ENCODE measurements around the gene SMYD3.

Gene SMYD3

DNA sequence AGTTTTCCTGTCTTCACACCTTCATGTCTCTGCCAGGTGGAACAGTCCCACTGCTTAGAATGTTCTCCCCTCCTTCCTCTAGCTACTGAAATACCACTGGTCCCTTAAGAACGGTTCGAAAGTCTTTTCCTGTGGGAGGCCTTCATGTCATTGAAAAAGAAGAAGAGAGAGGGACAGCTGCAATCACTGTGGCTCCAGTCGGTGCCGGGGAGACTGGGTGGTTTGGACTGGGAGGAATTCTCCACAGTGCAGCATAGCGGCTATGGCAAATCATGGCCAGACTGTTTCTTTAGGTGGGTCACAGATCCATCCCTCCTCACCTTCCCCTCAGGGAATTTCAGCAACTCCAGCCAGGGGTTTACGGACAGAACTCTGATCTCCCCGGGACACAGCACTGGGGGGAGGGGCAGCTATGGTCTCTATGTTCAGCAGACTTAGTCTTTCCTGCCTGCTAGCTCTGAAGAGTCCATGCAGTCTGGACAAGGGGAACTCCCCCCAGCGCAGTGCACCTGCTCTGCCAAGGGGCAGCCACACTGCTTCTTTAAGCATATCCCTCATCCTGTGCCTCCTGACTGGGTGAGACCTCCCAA, 567.2 kb downstream of the SMYD3 start:
- H3K4me3 ChIP-seq (ENCODE audit: low read depth, low read length): no peak overlapping the region
- DNase-seq (ENCODE audit: low read depth): no peak

DNA sequence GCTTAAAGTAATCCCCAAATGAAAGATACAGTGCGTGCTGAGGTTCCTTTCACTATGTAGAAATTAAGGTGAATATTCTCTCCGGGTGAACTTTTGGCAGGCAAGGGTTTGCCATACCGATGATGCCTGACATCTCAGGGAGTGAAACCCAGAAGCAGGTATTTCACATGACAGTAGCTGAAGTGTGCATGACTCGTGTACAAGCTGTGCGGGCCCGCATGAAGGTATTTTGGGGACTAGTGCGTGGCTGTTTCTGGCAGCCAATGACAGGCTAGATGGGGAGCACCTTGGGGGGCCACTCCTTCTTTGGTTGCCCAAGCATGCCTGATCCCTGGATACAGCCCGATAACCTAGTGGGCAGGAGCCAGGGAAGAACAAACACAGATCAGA, 569.0 kb downstream of the SMYD3 start:
- DNase-seq (ENCODE audit: low read depth): no peak
- H3K4me3 ChIP-seq (ENCODE audit: low read depth, low read length): no peak overlapping the region

DNA sequence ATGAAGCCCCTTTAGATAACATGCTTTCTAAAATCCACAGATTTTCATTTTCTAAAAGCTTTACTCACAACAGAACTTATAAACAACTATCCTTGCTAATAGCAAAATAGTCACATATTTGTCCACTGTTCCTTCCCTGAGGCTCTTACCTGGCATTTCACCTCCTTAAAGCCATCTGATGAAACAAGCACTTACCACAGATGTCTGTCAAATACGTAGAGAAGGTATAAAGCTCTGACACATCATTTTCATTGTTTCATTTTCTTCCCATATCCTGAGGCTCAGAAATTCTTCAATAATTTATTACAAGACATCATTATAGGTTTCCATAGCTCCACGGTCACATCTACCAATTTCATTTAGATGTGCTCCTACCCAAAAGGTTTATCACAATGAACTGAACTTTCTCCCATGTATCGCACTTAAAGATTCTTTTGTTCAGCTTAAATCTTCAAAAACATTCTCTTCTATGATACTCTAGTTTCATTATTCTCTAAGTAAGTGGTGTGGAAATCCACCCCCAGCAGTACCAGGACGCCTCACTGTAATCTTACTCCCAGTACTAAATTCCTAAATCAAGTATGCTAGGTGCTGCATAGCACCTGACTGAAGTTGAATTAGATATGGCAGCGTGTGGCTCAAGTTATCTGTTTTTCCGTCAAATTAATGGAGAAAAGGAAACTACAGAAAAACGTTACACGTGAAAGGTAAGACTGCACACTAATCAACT, 569.6 kb downstream of the SMYD3 start:
- DNase-seq (ENCODE audit: low read depth): no peak
- H3K4me3 ChIP-seq (ENCODE audit: low read depth, low read length): no peak overlapping the region

DNA sequence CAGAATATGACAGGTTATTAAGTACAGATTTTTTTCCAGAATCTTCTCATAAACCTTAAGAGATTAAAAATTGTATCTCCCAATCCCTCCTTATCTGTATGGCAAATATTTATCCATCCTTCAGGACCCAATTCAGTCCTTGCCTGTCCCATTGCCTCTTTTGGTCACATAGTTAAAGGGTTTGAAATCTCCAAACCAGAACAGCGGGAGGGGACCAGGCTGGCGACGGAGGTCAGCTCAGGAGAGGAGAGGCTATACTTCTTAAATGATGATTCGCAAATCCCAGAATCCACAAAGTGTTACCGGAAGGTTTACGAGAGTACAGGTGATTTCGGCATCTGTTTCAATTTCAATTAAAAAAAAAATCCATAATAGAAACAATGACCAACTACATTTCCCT, 572.7 kb downstream of the SMYD3 start:
- H3K4me3 ChIP-seq (ENCODE audit: low read depth, low read length): no peak overlapping the region
- DNase-seq (ENCODE audit: low read depth): no peak

DNA sequence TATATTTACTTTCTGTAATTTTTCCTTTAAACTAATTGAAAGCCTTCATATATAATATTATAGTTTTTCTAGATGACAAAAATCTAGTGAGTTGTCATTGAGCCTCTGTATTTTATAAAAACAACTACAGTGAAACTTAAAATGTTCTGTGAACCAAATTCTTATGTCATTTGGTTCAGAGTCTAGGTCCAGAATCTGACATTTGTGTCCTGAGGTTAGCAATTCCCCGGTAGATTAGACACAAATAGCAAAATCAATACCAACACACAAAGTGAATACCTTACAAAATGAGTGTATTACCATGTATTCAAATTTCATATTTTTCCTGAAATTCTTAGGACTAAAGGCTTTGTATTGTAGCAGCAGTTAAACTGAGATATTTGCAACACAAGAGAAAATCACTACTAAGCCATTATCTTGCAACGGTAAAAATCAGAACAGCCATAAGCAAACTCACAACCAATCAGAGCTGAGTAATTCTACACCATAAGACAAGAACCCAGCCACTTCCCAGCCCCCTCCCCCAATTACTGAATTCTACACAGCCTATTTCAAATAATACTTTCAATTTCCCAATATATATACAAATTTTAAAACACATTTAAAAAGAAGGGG, 573.5 kb downstream of the SMYD3 start:
- no peak for DNase-seq (ENCODE audit: low read depth)
- H3K4me3 ChIP-seq (ENCODE audit: low read depth, low read length): no peak overlapping the region

DNA sequence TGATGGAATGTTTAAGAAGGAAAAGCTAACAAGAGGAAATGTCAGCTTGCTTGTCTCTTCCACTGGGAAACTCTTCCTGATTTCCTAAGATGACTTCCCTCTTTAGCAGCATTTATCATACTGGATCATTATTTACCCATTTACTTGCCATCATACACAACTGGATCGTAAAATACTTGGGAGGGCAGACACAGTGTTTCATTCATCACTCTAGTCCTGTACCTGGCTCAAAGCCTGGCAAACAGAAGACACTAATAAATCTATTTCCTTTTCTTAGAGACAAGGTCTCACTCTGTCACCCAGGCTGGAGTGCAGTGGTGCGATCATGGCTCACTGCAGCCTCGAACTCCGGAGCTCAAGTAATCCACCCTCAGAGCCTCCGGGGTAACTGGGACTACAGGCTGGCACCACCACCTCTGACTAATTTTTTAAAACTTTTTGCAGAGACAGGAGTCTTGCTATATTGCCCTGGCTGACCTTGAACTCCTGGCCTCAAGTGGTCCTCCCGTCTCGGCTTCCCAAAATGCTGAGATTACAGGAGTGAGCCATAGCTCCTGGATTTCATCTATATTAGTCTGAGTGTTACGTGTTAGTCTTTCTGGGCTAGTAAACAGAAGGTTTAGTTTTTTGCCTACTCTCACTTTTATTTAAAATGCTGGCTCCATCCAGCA, 574.6 kb downstream of the SMYD3 start:
- DNase-seq (ENCODE audit: low read depth): no peak

DNA sequence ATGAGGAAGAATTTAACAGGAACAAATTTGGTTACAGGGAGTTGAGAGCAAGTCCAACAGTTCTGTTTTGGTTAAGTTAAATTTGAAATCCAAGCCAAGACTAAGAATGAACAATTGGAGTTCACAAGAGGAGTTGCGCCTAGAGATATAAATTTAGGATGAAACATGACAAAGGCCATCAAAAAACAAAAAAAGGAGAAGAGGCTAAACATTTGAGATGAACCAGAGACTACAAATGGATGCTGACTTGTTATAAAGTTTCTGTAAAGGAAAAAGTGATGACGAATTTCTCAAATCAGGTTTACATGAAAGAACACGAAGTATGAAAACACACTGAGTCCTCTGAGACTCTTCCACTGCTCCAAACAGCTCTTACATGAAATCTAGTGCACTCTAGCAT, 575.6 kb downstream of the SMYD3 start:
- H3K4me3 ChIP-seq (ENCODE audit: low read depth, low read length): no peak overlapping the region
- DNase-seq (ENCODE audit: low read depth): no peak

More for the DNA sequence above, 574.6 kb downstream of the SMYD3 start:
- H3K4me3 ChIP-seq (ENCODE audit: low read depth, low read length): no peak overlapping the region

DNA sequence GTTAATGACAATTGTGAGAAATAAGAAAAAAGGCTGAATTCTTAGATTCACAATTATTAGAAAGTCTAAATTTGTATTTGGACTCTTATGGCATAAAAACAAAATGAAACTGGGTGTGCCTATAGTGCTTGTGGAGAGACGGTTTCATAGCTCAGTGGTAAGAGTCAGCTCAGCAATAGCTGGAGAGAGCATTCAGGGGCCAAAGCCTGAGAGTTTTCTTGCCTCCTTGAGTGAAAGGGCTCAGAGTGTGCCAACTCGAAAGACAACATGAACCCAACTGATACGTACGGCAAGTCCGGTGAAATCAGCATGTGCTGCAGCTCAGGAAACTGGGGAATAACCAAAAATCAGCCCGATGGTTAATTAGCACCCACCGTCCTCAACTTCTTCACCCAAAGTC, 577.9 kb downstream of the SMYD3 start:
- no peak overlapping the region for H3K4me3 ChIP-seq (ENCODE audit: low read depth, low read length)
- no peak for DNase-seq (ENCODE audit: low read depth)

DNA sequence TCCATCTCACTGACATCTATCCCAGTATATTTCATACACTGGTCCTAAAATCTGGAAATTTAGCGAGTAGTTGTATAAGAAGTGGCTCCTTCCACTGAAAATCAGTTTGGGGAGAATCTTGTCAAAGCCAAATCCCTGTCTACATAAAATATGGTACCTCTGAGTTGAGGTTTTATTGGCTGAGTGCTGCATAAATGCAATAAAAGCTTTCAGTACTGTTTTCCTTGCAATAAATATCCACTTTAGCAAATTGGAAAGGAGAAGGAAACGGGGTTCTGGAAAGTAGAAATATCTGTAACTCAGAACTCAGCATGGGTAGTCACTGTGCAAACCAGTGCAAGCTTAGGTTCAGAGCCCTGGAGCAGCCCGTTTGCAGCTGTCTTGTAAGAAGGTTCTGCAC, 580.2 kb downstream of the SMYD3 start:
- no peak overlapping the region for H3K4me3 ChIP-seq (ENCODE audit: low read depth, low read length)
- DNase-seq (ENCODE audit: low read depth): no peak

DNA sequence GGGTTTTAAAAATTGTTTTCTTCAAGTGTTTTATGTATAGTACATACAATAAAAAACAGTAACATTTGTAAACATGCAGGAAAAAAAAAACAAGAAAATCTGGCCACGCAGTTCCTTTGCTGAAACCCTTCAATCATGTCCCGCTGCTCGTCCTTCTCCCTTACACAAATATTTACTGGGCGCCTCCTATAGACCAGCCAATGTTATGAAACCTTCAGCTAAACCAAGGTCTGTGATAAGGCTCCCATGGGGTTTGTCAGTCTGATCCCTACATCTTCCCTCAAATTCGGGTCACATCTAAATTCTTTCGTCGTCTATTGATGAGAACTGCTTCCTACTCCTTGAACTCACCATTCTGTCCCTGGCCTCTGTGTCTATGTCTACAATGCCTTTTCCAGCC, 583.9 kb downstream of the SMYD3 start:
- no peak overlapping the region for H3K4me3 ChIP-seq (ENCODE audit: low read depth, low read length)
- no peak for DNase-seq (ENCODE audit: low read depth)

DNA sequence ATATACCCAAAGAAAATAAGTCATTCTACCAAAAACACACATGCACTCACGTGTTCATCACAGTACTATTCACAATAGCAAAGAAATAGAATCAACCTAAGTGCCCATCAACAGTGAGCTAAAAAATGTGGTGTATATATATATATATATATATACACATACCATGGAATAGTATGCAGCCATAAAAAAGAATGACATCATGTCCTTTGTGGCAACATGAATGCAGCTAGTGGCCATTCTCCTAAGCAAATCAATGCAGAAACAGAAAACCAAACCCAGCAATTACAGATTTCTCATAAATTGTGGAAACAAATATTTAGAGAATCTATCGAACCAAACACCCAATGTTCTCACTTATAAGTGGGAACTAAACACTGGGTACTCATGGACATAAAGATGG, 585.7 kb downstream of the SMYD3 start:
- H3K4me3 ChIP-seq (ENCODE audit: low read depth, low read length): no peak overlapping the region
- no peak for DNase-seq (ENCODE audit: low read depth)

DNA sequence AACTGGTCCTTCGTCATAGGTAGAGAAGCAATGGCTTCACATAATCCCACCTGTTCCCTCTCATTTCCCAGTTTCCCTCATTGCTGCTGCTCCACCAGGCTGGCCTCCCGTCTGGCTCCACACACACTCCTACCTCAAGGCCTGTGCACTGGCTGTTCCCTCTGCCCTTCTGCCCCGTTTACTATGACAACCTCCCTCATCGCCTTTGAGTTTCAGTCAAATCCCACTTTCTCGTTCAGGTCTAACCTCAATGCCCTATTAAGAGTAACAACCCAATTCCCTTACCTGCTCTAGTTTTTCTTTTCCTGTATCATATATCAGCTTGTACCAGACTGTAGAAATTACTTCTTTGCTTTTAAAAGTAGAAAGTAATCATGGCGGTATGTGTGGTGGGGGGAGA, 589.7 kb downstream of the SMYD3 start:
- no peak for DNase-seq (ENCODE audit: low read depth)
- no peak overlapping the region for H3K4me3 ChIP-seq (ENCODE audit: low read depth, low read length)

DNA sequence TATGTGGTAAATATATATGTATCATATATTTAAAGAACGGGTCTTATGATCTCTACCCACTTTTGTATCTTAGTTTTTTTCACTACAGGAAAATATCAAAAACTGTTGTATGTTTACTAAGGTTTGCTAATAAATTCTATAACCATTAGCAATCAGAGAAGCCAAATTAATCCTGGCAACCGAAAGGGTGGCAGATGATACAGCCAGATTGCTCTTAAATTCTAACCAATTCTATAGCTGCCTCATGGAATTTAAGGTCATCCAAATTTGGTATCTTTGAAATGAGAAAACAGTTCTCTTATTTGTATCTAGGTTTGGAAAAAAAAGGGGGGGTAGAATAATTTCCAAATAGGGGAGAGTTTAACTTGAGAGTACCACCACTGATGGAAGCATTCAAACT, 591.2 kb downstream of the SMYD3 start:
- no peak overlapping the region for H3K4me3 ChIP-seq (ENCODE audit: low read depth, low read length)
- no peak for DNase-seq (ENCODE audit: low read depth)

DNA sequence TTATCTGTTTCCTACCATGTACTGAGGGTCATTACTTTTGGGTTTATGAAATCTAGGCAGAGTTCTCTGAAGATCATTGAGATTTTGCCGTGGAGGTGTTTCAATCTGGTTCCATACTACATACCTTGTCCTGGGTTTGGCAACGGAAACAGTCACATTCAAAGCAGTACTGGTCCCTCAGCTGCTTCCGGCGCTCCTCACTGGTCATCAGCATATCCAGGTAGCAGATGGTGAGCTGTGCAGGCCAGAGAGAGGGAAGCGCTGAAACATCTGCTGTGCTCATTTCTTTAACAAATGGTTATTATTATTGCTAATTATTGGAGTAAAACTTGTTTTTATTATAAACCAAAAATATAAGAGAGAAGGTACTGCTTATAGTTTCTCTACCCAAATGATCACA, 591.7 kb downstream of the SMYD3 start:
- no peak for DNase-seq (ENCODE audit: low read depth)
- H3K4me3 ChIP-seq (ENCODE audit: low read depth, low read length): no peak overlapping the region

DNA sequence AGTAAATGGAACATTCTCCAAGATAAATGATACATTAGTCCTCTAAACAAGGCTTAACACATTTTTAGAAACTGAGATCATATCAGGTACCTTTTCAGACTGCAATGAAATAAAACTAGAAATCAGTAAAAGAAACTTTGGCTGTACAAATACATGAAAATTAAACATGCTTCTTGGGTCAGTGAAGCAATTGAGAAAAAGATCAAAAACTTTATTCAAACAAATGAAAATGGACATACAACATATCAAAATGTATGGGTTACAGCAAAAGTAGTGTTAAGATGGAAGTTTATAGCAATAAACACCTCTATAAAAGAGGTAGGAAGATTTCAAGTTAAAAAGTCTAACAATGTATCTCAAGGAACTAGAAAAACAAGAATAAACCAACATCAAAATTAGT, 598.5 kb downstream of the SMYD3 start:
- DNase-seq (ENCODE audit: low read depth): no peak
- H3K4me3 ChIP-seq (ENCODE audit: low read depth, low read length): no peak overlapping the region

DNA sequence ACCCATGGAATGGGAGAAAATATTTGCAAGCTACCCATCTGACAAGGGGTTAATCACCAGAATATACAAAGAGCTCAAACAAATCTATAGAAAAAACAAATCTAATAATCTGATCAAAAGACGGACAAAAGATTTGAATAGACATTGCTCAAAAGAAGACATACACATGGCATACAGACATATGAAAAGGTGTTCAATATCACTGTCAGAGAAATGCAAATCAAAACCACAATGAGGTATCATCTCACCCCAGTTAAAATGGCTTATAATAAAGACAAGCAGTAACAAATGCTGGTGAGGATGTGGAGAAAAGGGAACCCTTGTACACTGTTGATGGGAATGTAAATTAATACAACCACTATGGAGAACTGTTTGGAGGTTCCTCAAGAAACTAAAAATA, 600.9 kb downstream of the SMYD3 start:
- H3K4me3 ChIP-seq (ENCODE audit: low read depth, low read length): no peak overlapping the region
- DNase-seq (ENCODE audit: low read depth): no peak

DNA sequence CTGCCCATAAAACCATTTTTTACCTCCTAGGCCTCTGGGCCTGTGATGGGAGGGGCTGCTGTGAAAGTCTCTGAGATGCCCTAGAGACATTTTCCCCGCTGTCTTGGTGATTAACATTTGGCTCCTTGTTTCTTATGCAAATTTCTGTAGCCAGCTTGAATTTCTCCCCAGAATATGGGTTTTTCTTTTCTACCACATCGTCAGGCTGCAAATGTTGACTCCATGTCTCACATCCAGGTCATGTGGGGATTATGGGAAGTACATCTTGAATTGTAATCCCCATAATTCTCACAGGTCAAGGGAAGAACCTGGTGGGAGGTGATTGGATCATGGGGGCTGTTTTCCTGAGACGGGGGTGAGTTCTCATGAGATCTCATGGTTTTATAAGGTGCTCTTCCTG, 603.2 kb downstream of the SMYD3 start:
- DNase-seq (ENCODE audit: low read depth): no peak
- no peak overlapping the region for H3K4me3 ChIP-seq (ENCODE audit: low read depth, low read length)

DNA sequence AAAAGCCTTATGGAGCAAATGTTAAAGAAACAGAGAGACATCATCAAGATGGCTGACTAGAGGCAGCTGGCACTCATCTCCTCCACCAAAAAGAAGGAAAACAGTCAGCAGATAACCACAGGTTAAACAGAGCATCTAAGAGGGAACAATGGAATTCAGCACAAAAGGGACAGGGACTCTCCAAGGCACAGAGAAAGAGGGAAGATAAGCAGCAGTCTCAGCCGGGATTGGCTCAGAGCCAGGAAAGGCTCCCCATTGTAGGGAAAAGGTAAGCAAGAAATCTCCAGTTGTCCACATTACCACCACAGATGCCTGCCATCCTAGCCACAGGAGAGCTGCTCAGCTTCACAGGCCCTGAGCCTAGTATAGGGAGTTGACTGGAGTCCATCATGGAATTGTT, 605.5 kb downstream of the SMYD3 start:
- no peak for DNase-seq (ENCODE audit: low read depth)
- H3K4me3 ChIP-seq (ENCODE audit: low read depth, low read length): no peak overlapping the region

DNA sequence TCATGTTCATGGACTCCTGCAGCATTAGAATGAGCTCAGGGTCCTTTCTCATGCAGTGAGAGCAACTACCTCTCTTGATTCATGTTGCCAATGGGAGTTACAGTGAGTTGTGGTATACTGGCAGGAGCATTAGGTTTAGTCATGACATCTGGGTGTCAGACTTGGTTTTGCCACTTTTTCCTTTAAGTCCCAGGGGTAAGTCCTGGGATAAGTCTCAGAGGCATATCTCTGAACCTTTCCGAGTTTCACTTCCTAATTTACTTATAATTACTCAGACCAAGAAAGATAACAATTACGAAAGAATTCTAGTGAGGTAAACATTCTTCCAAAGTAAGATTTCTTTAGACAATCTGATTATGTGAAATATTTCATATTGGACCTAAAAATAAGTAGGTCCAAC, 606.0 kb downstream of the SMYD3 start:
- H3K4me3 ChIP-seq (ENCODE audit: low read depth, low read length): no peak overlapping the region
- DNase-seq (ENCODE audit: low read depth): no peak

DNA sequence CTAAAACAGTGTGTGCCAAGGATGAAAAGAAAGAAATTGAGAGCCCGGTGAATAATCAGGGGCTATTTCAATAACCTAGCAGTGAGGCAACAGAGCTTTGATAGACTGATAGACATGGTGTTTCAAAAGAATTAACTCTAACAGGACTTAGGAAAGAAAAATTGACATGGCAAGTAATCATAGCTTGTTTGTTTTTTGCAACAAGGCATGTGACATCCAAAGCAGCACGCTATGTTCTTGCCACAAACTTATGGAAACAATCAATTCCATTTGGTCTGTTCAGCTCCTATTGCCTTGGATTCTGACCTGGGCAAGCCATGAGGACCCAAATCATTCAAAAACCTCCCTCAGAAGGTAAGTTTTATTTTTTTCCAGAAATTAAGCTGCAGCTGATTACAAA, 608.5 kb downstream of the SMYD3 start:
- H3K4me3 ChIP-seq (ENCODE audit: low read depth, low read length): no peak overlapping the region
- DNase-seq (ENCODE audit: low read depth): no peak

DNA sequence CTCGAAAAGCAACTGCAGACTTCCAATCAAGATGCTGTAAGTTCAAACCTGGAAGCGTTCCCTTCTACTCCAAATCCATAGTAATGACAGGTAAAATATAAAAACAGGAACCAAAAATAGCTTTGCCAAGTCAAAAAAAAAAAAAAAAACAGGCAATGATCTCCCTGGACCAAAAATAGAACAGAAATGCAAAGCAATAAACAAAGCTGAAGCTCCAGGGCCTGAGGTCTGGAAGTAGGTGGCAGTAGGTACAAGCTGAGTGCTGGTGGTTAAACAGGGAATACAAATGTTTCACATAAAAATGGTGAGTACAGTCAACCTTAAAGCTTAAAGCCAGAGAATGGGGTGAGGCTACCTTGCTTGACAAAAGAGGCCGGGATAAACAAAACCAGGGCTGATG, 610.8 kb downstream of the SMYD3 start:
- H3K4me3 ChIP-seq (ENCODE audit: low read depth, low read length): no peak overlapping the region
- no peak for DNase-seq (ENCODE audit: low read depth)

Measured in skeletal muscle cell (primary cell).